Measurements from ENCODE around the gene DNAH17.

The DNAH17 gene

DNA sequence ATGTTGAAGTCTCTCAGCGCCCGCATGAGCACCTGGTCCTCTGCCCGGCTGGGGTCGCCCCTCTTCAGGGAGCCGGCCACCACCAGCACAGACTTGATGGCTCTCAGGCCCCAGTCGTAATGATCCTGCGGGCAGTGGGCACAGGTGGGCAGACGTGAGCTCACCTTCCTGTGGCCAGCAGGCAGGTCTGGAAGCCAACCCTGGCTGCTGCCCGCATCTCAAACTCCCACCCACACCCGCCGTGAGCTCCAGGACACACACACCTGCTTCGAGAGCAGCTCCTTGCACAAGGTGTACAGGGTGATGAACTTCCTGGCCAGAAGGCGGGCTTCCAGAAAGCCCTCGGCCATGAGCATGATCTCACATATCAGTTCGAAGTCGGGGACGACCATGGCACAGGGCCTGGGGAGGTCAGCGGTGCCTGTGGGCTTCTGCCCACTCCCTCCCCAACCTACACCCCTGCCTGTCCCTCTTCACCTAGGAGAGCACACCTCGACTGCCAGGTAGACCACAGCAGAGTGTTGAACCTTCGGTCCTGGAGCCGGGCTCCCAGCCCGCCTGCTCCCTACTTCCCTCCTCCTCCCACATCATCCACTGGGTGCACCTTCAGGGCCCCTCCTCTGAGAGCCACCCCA, 82.4 kb downstream of the DNAH17 start:
- DNase-seq (ENCODE audit: low read depth): no peak

- DNase-seq (ENCODE audit: low read depth): no peak
Measured at GRCh38 chr17:78493853-78494695, 83.1 kb downstream of the DNAH17 start.

DNA sequence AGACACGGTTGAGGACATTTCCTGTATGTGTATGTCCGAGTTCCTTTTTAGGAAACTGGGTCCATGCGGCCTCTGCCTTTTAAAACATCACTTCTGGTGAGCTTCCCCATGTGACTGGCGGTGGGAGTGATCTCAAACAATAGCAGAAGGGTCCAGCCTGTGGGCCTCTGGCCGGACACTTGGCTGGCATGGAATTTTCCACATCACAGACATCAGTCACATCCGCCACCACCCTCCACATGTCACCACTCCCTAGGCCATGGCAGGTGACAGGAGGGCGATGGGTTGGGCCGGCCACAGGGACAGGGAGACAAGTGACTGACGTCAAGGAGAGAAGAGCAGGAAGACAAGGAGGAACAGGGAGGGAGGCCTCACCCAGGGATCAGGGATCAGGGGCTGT, 83.7 kb downstream of the DNAH17 start:
- no peak for DNase-seq (ENCODE audit: low read depth)

- no peak for DNase-seq (ENCODE audit: low read depth)
Measured at GRCh38 chr17:78492116-78492799, 84.9 kb downstream of the DNAH17 start.

- no peak for DNase-seq (ENCODE audit: low read depth)
Measured at GRCh38 chr17:78491236-78492115, 85.7 kb downstream of the DNAH17 start.

DNA sequence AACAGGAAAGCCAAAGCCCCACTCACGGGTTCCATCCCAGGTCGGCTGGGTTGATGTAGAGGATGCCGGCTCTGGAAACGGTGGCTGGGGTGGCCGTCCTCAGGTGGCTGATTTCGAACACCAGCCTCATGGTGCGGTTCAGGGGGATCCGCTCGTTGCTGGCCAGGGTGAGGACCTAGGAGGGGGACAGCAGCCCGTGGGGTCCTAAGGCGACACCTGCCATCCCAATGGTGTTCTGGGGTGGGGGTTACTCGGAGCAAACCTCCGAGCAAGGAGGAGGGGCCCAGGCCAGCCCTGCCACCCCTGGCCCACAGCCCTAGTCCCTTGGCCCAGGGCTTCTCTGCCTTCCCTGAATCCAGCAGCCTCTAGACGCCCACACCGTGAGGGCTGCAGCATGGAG, 86.5 kb downstream of the DNAH17 start:
- DNase-seq (ENCODE audit: low read depth): no peak

GRCh38 chr17:78490156-78490555, 87.0 kb downstream of the DNAH17 start:
- no peak for DNase-seq (ENCODE audit: low read depth)

- DNase-seq (ENCODE audit: low read depth): no peak
Measured at GRCh38 chr17:78488867-78489634, 88.1 kb downstream of the DNAH17 start.

- no peak for DNase-seq (ENCODE audit: low read depth)
Measured at GRCh38 chr17:78488156-78488555, 89.0 kb downstream of the DNAH17 start.

DNA sequence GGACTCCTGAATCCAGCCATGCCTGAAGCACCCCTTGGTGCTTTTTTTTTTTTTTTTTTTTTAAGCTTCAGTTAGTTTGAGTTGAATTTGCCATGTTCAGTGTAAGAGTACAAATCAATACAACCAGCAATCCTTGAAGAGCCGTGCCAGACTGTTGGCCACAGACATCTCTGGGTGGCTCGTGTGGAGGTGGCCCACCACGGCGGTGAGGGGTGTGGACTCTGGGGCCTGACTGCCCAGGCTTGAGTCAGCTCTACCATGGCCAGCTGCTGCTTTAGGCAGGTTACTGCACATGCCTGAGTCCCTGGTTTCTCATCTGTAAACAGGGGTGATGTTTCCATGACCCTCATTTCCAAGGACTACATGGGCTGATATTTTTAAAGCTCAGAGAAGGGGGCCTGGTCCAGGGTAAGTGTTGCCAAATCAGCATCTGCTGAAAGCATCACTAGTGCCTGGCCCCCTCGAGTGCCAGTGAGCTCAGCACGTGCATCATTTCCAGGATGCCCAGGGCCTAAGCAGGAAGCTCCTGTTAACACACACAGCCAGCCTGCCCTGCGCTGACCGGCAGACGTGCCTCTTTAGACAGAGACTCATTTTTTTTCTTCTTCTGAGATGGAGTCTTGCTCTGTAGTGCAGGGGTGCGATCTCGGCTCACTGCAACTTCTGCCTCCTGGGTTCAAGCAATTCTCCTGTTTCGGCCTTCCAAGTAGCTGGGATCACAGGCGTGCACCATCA, 90.1 kb downstream of the DNAH17 start:
- no peak for DNase-seq (ENCODE audit: low read depth)

DNA sequence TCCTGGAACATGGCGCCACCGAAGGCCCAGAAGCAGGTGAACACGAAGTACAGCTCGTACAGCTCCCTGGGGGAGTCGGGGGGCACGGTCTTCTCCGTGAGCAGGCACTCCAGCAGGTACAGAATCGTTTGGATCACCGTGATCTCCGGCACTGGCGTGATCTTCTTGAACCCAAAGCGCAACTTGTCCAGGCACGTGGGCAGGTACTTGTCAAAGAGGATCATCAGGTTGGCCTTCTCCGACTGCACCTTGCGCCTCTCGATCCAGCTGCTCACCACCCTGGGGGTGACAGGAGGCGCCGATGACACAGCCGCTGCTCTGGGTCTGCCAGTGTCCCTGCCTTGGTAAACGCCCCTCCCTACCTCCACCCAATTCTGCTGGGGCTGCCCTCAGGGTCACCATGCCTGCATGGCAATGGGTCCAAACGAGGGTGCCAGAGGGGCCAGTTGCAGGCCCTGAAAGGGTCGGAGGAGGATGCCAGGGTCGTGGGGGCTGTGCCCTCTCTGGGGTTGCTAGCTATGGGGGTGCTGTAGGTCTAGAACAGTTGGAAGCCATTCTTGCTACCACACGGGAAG, 90.9 kb downstream of the DNAH17 start:
- no peak for DNase-seq (ENCODE audit: low read depth)

DNA sequence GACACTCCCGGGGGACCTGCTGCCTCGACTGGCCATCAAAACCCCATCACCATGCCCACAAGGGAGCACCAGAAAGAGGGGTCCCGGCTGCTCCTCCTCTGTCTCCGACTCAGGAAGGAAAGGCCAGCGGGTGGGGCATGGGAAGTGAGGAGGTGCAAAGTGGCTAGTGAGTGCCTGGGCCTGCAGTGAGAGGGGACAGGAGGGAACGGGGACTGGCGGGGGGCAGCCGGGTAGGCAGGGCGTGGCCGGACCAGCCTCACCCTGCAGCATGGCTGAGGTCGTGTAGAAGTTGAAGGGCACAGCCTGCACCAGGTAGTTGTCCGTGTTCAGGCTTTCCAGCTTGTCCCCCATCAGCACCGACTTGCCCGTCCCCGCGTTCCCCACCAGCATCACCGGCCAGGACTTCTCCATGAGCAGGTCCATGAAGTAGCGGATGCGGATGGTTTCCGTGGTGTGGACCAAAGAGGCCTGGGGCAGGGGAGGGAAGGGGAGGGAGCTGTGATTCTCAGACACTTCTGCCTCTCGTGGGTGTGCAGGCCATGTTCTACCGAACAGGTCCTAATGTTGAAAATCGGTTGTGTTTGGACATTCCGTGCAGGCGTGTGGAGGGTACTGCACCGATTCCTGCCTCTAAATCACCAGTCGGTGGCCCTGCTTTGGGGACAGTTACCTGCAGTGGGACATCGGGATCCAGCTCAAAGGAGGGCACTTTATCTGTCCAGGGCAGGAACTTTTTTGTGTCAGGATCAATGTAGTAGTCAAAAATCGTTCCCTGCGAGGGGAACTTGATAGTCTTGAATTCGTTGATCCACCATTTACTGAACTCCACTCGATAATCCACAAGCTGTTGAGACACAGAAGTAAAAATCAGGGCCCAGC, 91.7 kb downstream of the DNAH17 start:
- no peak for DNase-seq (ENCODE audit: low read depth)

DNA sequence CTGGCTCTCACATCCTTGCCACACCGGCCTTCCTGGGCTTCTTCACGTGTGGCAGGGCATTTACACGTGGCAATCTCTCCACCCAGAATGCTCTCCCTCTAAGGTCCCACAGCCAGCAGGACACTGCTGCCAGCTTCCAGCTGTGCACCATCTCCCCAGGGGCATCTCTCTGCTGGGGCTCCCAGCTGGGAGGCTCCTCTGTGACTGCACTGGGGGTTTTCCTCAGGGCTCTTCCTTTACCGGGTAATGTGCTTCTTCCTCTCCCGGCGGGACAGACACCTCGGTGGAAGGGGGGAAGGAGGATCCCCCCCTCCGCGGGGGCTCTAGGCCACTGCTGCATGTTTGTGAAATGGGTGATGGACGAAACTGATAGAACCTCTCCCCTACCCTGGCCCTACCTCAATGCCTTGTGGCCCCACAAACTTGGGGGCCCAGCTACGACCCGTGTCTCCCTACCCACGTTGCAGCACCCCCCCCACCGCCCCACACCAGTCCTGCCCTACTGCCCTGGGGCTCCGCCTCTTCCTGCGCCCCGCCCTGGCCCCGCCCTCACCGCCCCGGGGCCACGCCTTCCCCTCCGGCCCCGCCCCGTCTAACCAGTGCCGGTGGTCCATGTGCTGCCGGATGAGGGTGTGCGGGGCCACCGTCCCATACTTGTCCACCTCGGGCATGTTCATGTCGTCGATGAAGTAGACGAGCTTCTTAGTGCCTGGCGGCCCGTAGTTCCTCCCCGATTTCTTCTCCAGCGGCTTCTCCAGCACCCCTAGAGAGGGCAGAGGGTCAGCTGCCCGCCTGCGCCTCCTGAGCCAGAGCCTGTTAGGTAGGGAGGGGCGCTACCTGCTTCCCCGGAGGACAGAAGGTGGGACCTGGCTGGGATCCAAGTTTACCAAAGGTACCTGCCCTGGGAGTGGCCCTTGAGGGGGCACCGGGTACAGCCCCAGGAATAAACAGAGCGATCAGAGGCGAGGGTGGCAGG, 92.6 kb downstream of the DNAH17 start:
- peak; percentile 36 for DNase-seq (ENCODE audit: low read depth)

- DNase-seq (ENCODE audit: low read depth): no peak
Measured at GRCh38 chr17:78479369-78479768, 97.8 kb downstream of the DNAH17 start.

- DNase-seq (ENCODE audit: low read depth): no peak
Measured at GRCh38 chr17:78478757-78479297, 98.4 kb downstream of the DNAH17 start.

DNA sequence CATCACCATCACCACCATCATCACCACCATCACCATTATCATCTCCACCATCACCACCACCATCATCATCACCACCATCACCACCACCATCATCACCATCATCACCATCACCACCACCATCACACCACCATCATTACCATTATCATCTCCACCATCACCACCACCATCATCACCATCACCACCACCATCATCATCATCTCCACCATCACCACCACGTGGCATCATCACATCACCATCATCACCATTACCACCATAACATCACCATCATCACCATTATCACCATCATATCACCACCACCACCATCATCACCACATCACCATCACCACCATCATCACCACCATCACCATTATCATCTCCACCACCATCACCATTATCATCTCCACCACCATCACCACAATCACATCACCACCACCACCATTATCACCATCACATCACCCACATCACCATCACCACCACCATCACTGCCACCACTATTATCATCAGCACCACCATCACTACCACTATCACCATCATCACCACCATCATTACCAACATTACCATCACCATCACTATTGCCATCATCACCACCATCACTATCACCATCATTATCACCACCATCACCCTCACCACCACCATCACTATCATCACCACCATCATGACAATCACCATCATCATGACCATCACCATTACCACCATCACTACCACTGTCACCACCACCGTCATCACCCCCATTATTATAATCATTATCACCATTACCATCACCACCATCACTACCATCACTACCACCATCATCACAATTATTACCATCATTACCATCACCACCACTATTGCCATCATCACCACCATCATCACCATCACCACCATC, 99.1 kb downstream of the DNAH17 start:
- DNase-seq (ENCODE audit: low read depth): no peak

- no peak for DNase-seq (ENCODE audit: low read depth)
Measured at GRCh38 chr17:78476973-78477372, 100.2 kb downstream of the DNAH17 start.

All from activated gamma-delta T cell treated with anti-CD3 and anti-CD28 coated beads, Interleukin-2, amount 50 U/mL, for 16 hours (primary cell).